GM19455 (cell line): ENCODE measurements around the gene UBE2M.
A peak's percentile ranks its signal among the peaks of the same experiment; 100 is the strongest.
"Not testable (repeated sequence)": the region's sequence is repeated elsewhere in the genome, so short reads cannot be mapped to it uniquely, and the experiment has no call there.

ENCODE experiments used
- ATAC-seq: cut with Tn5 transposase; IDR thresholded peaks from one replicate; pipeline ENCODE4 v1.9.1; 2021; ENCODE audit not compliant: unreplicated experiment

The UBE2M gene

GRCh38 chr19:58542641-58543372 lies 15.6 kb downstream of the UBE2M start:
- ATAC-seq = not testable (repeated sequence)

- ATAC-seq = not testable (repeated sequence)
These were observed 19.2 kb downstream of the UBE2M start for GRCh38 chr19:58539169-58539559.

GRCh38 chr19:58538257-58539168 lies 19.9 kb downstream of the UBE2M start:
- no peak for ATAC-seq

- ATAC-seq = no peak
These were observed 21.3 kb downstream of the UBE2M start for GRCh38 chr19:58536852-58537798.

- ATAC-seq = no peak
These were observed 22.6 kb downstream of the UBE2M start for GRCh38 chr19:58535857-58536256.

GRCh38 chr19:58531034-58531840 lies 27.2 kb downstream of the UBE2M start:
- no peak for ATAC-seq

- ATAC-seq = no peak
These were observed 29.0 kb downstream of the UBE2M start for GRCh38 chr19:58529405-58529804.

- no peak for ATAC-seq
These were observed 35.7 kb downstream of the UBE2M start for GRCh38 chr19:58522709-58523108.

GRCh38 chr19:58521651-58522050 lies 36.8 kb downstream of the UBE2M start:
- no peak for ATAC-seq

- ATAC-seq = no peak
These were observed 38.2 kb downstream of the UBE2M start for GRCh38 chr19:58520257-58520599.

GRCh38 chr19:58519355-58520256 lies 38.8 kb downstream of the UBE2M start, which contains the start of gene ZBTB45:
Gene ZBTB45, minus strand, starts transcription at chr19:58519810. Its CDS starts 2,137 bp downstream, at chr19:58517673.
- peak; percentile 73 for ATAC-seq

- no peak for ATAC-seq
These were observed 39.4 kb downstream of the UBE2M start for GRCh38 chr19:58519087-58519354.

GRCh38 chr19:58518256-58519086 lies 39.9 kb downstream of the UBE2M start:
- ATAC-seq = no peak

- ATAC-seq = no peak
These were observed 41.2 kb downstream of the UBE2M start for GRCh38 chr19:58516964-58517833.

GRCh38 chr19:58516246-58516836 lies 42.1 kb downstream of the UBE2M start:
- no peak for ATAC-seq

- ATAC-seq = no peak
These were observed 43.2 kb downstream of the UBE2M start for GRCh38 chr19:58515259-58515658.

- ATAC-seq = no peak
These were observed 43.8 kb downstream of the UBE2M start for GRCh38 chr19:58514564-58515022.
